Fibroblast of lung (primary cell): ENCODE results near the gene SYS1. TPM values are rescaled to one million over a fixed set of nuclear protein-coding genes. Genes with fewer than 3 reads are reported as not detected.

Experiments used
- DNase-seq, 2 donors: peaks; one replicate each; pipeline versions ENCODE4 v3.0.0 to v3.0.0-alpha.2; 2010; ENCODE audit warnings: low read depth in 2 of 2
- H2AFZ ChIP-seq: 2 replicates; pipeline ENCODE4 v1.5.1; 2012; ENCODE audit warnings: low read length, control low read depth, inconsistent platforms
- H3K27ac ChIP-seq: 2 replicates; pipeline ENCODE4 v1.5.1; 2011; ENCODE audit warnings: low read length, control low read depth; ENCODE audit not compliant: insufficient read depth
- H3K27me3 ChIP-seq: 2 replicates; pipeline ENCODE4 v1.5.1; 2011; ENCODE audit warnings: mild to moderate bottlenecking, low read length; ENCODE audit not compliant: control insufficient read depth, insufficient read depth
- H3K36me3 ChIP-seq: 2 replicates; pipeline ENCODE4 v1.5.1; 2011; ENCODE audit warnings: low read length; ENCODE audit not compliant: control insufficient read depth, insufficient read depth
- H3K4me1 ChIP-seq: 2 replicates; pipeline ENCODE4 v1.5.1; 2011; ENCODE audit warnings: low read length; ENCODE audit not compliant: control insufficient read depth, insufficient read depth; ENCODE audit errors: extremely low read depth
- H3K4me2 ChIP-seq: 2 replicates; pipeline ENCODE4 v1.5.1; 2011; ENCODE audit warnings: low read length, control low read depth; ENCODE audit not compliant: insufficient read depth; ENCODE audit errors: extremely low read depth
- H3K4me3 ChIP-seq, 4 experiments: fragments of 200-600 bp in 1 of 4; sonication (generic) in 1 of 4; replicated peaks in 1 of 4; 2 replicates each; pipeline ENCODE4 v1.5.1; 2011 to 2016; ENCODE audit warnings: low read length in 4 of 4, low read depth in 3 of 4, mild to moderate bottlenecking in 3 of 4, control low read depth in 2 of 4, inconsistent platforms in 1 of 4, mixed read lengths in 1 of 4; ENCODE audit not compliant: insufficient read depth in 1 of 4; ENCODE audit errors: control extremely low read depth in 1 of 4
- H3K79me2 ChIP-seq: 2 replicates; pipeline ENCODE4 v1.5.1; 2012; ENCODE audit warnings: mild to moderate bottlenecking, low read length, inconsistent platforms; ENCODE audit not compliant: control insufficient read depth, insufficient read depth
- H3K9ac ChIP-seq: 2 replicates; pipeline ENCODE4 v1.5.1; 2011; ENCODE audit warnings: mild to moderate bottlenecking, low read length, control low read depth; ENCODE audit not compliant: insufficient read depth
- H3K9me3 ChIP-seq: 2 replicates; pipeline ENCODE4 v1.5.1; 2012; ENCODE audit warnings: low read depth, low read length; ENCODE audit not compliant: control insufficient read depth, insufficient read depth
- H4K20me1 ChIP-seq: 2 replicates; pipeline ENCODE4 v1.5.1; 2011; ENCODE audit warnings: low read length; ENCODE audit not compliant: control insufficient read depth, insufficient read depth; ENCODE audit errors: extremely low read depth
- EZH2 ChIP-seq: IDR thresholded peaks from 2 replicates; pipeline ENCODE4 v1.5.1; 2012; ENCODE audit warnings: low read length, control low read depth, mild to moderate bottlenecking; ENCODE audit errors: missing control alignments
- polyA plus RNA-seq, 2 donors: library from polyadenylated mRNA; depleted of rRNA in 1 of 2; stranded (reverse) in 1 of 2; unstranded in 1 of 2; fragments of >200 nt; gene quantifications; 2 replicates each; pipeline ENCODE4 v1.2.1, GENCODE V29; 2011 to 2012; ENCODE audit warnings: missing spikeins in 1 of 2
- total RNA-seq: library from RNA; depleted of rRNA; stranded (reverse); fragments of >200 nt; gene quantifications from 2 replicates; pipeline ENCODE4 v1.2.1, GENCODE V29; 2014
- TF ChIP-seq, protein P1 (sequence below), 2 donors: IDR thresholded peaks in 1 of 2; conservative IDR thresholded peaks in 1 of 2; 1 replicate in 1 of 2; 2 replicates in 1 of 2; pipeline ENCODE4 v1.5.1; 2011 to 2012; ENCODE audit warnings: low read length in 2 of 2, control low read depth in 1 of 2, inconsistent platforms in 1 of 2, low read depth in 1 of 2, mild to moderate bottlenecking in 1 of 2

SYS1 gene
- total and polyA plus RNA-seq, 2 donors (not counting 1 experiment from before 2014, with no cell fraction given), result 20.5 to 23.4 TPM

DNA sequence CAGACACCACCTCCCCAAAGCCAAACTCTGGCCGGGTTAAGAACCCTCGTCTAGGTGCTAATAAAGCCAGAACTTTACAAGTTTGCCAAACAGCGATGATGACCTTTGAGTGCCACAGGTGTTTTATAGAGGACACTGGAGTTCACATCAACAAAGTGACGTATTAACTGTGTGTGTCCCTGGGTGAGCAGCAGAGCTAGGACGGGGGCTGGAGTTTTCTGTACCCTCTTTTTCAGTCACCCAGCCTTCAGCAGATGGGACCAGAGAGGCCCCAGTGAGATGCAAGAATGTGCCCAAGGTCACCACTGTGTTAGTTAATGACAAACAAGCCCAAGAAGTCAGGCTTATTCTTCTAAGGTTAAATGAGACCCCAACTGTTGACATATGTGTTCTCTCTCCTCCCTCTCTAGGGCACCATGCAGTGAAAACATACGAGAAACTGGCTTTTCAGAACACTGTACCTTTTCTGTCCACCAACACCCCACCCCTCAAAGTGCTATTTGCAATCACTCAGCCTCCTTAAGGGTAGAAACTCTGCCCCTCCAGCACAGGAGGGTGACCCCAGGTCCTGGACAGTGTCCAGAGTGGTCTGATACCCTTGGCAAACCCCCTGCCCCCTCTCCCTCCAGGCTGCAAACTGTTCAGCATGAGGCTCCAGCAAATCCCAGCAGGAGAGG lies 20.0 kb upstream of the SYS1 start:
- Histone ChIP-seq H3K9me3 (no peaks in the 10 kb centered on the region), H3K27ac (peak overlapping the region; percentile 83), H2AFZ (no peak overlapping the region), H3K36me3 (peaks cover 15% of the 10 kb centered on the region), H3K4me2 (peak overlapping the region; percentile 95), H3K9ac (peak overlapping the region; percentile 43), H3K79me2 (peaks cover 95% of the 10 kb centered on the region), H3K4me3 (peak overlapping the region; percentile 17 to 100 (median 63)), H4K20me1 (no peaks in the 10 kb centered on the region), H3K27me3 (no peaks in the 10 kb centered on the region), H3K4me1 (peaks cover 54% of the 10 kb centered on the region)
- TF ChIP-seq, protein P1, sequence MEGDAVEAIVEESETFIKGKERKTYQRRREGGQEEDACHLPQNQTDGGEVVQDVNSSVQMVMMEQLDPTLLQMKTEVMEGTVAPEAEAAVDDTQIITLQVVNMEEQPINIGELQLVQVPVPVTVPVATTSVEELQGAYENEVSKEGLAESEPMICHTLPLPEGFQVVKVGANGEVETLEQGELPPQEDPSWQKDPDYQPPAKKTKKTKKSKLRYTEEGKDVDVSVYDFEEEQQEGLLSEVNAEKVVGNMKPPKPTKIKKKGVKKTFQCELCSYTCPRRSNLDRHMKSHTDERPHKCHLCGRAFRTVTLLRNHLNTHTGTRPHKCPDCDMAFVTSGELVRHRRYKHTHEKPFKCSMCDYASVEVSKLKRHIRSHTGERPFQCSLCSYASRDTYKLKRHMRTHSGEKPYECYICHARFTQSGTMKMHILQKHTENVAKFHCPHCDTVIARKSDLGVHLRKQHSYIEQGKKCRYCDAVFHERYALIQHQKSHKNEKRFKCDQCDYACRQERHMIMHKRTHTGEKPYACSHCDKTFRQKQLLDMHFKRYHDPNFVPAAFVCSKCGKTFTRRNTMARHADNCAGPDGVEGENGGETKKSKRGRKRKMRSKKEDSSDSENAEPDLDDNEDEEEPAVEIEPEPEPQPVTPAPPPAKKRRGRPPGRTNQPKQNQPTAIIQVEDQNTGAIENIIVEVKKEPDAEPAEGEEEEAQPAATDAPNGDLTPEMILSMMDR (conservative IDR thresholded peaks at IDR 0.05 in 1 of 2, IDR thresholded peaks at IDR 0.05 in 1 of 2; ENCODE audit: low read depth in 1 of 2, low read length in 2 of 2), result no peak
- TF ChIP-seq EZH2, result no peak
- no peak for DNase-seq

DNA sequence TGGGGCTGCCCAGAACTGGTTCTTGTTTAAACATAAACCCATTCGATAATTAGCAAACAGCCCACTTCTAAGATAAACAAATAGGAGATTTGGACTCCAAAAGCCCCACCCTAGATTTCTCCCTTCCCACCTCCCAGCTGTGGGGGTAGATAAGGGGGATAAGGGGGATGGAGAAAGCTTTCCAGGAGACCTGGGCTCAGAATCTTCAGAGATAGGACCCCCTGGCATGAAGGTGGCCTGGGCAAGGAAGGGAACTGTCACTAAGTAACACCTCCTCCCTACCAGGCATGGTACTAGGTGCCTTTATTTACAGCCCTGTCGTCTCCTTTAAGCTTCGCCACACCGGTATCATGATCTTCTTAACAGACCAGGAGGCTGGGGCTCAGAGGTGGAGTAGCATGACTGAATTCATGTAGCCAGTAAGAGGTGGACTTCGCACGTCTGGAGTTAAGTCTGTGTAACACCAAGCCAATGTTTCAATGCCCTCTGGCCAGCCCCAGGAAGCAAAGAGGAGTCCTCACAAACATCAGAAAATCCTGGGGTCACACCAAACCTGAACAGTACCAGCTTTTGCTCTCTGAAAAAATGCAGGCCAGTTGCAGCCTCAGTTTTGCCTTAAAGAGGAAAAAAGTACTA lies 19.3 kb upstream of the SYS1 start:
- Histone ChIP-seq H2AFZ (no peak overlapping the region), H3K27ac (peak overlapping the region; percentile 83), H3K4me3 (peak overlapping the region; percentile 16 to 100 (median 63)), H3K79me2 (peaks cover 95% of the 10 kb centered on the region), H3K4me2 (peak overlapping the region; percentile 95), H4K20me1 (no peaks in the 10 kb centered on the region), H3K4me1 (peaks cover 48% of the 10 kb centered on the region), H3K9ac (peak overlapping the region; percentile 52), H3K27me3 (no peaks in the 10 kb centered on the region), H3K9me3 (no peaks in the 10 kb centered on the region), H3K36me3 (peaks cover 15% of the 10 kb centered on the region)
- no peak for DNase-seq
- no peak for TF ChIP-seq EZH2
- TF ChIP-seq, protein P1 (conservative IDR thresholded peaks at IDR 0.05 in 1 of 2, IDR thresholded peaks at IDR 0.05 in 1 of 2; ENCODE audit: low read depth in 1 of 2, low read length in 2 of 2), result no peak

DNA sequence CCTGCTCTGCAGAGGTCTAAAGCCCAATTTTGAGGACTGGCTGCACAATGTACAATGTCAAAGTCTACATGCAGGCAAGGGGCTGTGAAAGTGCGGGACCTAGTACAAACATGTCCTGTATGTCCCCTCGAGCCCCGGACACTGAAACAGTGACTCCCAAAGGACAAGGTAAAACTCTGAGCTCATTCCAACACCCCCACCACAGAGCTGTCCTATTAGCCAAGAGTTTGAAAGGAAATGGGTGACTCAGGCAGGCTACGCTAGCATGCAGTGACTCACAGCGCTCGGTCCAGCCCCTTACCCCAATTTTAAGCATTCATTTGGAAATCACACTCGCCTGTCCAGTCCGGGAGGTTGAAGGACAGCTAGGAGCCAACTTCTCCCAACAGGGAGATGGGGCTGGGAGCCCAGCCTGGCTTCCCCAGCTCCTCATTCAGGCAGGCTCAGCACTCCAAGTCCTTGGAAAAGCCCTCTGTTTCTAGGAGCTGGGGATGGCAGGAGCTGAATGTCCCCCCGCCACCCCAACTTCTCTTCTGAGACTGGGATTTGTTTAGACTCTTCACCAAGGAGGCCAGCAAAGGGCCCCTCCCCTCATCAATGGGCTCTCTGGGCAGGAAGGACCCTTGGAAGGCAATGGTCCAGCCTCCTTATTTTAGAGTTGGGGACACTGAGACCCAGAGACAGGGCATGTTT lies 18.6 kb upstream of the SYS1 start:
- Histone ChIP-seq H4K20me1 (no peaks in the 10 kb centered on the region), H3K9me3 (no peaks in the 10 kb centered on the region), H3K9ac (peak overlapping the region; percentile 52), H3K4me2 (peak overlapping the region; percentile 95), H3K36me3 (peaks cover 15% of the 10 kb centered on the region), H3K4me1 (peaks cover 41% of the 10 kb centered on the region), H2AFZ (no peak overlapping the region), H3K4me3 (peak overlapping the region; percentile 96 to 100 (median 98)), H3K27me3 (no peaks in the 10 kb centered on the region), H3K79me2 (peaks cover 88% of the 10 kb centered on the region), H3K27ac (peak overlapping the region; percentile 83)
- peak; percentile 92 to 93 for DNase-seq
- TF ChIP-seq EZH2, result no peak
- TF ChIP-seq, protein P1 (conservative IDR thresholded peaks at IDR 0.05 in 1 of 2, IDR thresholded peaks at IDR 0.05 in 1 of 2; ENCODE audit: low read depth in 1 of 2, low read length in 2 of 2), result no peak
